HG03460 (cell line): ENCODE measurements around the gene RAD51B.

Experiments used
- ATAC-seq: cut with Tn5 transposase; IDR thresholded peaks from one replicate; pipeline ENCODE4 v1.9.1; 2021; ENCODE audit not compliant: unreplicated experiment

Gene RAD51B

DNA sequence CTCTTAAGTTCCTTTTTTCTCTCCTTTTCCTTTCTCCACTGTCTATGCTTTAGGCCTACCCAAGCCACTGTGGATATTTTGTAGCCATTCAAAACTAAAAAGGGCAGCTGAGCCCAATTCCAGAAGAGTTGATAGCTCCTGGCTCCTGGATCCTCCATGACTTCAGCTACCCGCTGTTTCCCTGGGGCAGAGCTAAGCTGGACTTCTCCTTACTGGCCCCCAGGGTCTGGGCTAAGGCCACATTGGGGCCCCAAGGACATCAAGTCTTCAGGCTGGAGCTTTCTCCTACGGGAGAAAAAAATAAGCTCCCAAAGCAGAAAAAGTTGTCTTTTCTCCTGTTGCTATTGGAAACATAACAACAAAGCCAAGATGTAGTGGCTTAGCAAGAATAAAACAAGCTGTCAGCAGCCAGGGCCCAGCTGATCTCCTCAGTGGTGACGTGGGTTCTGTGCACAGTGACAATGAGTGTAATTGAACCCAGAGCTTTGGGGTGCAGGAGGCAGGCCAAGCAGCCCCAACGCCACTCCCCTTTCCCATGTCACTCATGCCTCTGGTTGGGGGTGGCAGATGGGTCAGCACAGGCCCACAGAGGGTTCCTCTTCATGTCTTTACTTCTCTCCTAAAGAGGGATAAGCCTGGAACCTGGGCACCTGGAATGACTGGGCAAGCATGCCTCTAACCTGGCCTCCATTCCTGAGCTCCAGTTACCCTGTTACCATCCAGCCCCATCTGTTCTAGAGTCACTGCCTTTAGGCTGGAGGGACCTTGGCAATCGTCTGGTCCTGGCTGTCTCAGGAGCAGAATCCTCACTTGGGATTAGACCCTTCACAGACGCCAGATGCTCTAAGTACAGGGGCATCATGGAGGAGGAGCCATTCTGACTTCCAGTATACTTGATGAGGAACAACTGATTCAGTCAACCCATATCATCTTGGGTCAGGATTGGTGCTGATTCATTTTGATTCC, 802.1 kb downstream of the RAD51B start:
- no peak for ATAC-seq

DNA sequence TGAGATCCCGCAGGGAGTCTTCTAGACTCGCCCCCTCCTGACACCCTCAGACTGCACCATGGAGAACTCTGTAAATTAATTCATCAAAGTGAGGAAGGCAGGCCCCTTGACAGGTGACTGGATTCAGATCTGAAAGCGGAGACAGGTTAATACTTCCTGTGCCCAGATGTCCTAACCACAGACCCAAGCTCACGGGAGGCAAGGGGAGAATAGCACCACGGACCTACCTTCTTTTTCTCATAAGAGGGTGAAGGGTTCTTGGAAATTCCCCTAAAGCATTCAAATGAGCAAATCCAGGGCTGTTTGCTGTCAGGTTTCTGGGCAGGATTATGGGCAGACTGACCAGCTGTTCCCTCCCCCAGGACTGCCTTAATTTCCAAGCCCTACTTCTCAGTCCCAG, 803.3 kb downstream of the RAD51B start:
- no peak for ATAC-seq

- ATAC-seq, result no peak
Observed at GRCh38 chr14:68623307-68623706, 803.7 kb downstream of the RAD51B start.

GRCh38 chr14:68623826-68624225, 804.2 kb downstream of the RAD51B start:
- ATAC-seq, result no peak

GRCh38 chr14:68624541-68625220, 805.1 kb downstream of the RAD51B start:
- no peak for ATAC-seq

GRCh38 chr14:68625366-68626090, 805.9 kb downstream of the RAD51B start:
- ATAC-seq, result no peak

- ATAC-seq, result no peak
Observed at GRCh38 chr14:68626386-68626785, 806.8 kb downstream of the RAD51B start.

DNA sequence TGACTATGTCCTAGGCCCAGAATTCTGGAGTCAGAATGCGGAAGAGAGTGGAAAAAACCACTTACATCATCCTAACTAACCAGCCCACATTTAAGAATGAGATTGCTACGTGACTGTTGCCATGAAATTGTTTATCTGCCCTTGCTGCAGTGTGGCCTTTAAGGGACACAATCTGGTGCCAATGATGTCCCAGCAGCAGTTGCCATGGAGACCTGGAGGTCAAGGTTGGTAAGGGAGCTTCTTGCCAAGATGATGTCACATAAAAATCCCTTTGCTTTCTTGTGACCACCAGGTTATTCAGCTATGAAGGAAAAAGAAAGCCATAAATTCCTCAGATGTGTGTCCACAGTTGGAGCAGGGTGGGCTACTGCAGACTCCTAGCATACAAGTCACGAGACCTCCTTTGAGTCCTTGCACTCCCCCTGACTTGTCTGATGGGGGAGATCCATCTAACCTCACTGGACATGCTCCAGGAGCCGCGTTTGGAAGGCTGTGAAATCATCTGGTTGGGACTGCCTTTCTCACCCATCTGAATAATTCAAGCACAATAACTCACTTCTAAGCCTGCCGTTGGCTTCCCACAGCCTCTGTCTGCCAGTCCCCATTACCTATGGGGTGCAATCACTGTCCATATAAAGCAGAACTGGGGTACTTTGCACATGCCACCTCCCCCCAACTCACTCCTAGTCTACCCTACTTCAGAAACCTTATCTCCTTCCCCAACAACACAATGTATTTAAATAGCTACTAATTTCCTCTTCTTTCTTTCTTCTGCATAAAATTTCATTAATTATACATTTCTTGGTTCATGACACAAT, 807.7 kb downstream of the RAD51B start:
- no peak for ATAC-seq

DNA sequence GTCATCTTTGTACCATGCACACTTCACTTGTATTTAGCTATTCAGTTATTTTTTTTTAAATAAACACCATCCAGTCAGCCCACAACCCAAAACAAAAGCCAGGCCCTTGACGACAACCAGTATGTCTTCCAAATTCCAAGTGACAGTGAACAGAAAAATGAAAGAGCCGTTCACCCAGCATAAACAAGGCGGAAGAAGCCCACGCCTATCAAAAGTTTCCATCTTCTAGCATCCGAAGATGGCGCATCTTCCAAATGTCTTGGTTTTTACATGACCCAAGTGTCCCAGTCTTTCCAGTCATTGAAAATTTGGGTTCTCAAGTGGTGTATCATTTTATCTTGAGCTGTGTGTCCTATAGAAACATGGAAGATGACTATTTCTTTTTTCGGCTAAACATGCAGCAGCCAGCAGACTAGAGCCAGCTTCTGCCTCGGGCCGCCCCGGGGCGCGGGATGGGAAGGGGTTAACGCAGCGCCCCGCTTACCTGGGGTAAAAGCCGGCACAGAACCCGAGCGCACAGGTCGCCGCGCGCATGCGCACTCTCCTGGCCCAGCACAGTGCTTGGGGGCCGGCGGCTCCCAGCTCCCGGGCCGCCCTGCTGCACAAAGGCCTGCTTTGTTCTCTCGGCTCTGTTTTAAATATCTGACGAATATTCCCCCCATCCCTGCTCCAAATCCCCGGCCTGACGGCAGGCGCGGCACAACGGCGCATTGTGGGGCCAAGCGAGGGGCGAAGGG, 808.5 kb downstream of the RAD51B start:
- ATAC-seq, result no peak

DNA sequence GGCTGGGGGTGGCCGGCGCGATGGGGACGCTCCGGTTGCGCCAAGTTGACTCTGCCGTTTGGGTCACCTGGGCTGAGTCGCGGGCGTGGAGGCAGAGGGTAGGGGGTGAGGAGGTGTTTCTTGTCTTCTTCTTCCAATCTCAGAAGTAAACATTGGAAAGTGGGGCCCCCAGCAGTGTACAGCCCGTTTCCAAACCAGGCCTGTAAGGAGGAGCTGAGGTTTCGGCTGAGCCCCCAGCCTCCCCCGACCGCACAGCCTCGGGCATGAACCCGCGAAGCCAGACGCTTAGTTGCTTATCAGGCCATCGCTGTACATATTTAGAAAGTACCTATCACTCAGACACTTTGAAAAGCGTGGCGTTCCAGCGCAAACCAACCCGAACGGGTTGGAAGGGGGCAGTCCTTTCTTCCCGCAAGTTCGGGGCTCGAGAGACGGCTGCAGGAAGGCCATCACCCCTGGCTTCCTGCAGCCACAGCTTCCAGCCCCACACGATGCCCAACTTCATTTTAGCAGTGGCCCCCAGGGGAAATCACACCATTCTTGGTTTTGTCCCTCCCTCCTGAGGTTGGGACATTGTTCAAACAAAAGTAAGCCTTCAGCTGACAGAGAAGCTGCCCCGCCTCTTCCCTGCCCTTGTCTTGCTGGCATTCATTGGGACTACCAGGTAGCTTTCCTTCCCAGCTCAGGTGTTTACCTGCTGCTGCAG, 809.2 kb downstream of the RAD51B start:
- ATAC-seq, result no peak

DNA sequence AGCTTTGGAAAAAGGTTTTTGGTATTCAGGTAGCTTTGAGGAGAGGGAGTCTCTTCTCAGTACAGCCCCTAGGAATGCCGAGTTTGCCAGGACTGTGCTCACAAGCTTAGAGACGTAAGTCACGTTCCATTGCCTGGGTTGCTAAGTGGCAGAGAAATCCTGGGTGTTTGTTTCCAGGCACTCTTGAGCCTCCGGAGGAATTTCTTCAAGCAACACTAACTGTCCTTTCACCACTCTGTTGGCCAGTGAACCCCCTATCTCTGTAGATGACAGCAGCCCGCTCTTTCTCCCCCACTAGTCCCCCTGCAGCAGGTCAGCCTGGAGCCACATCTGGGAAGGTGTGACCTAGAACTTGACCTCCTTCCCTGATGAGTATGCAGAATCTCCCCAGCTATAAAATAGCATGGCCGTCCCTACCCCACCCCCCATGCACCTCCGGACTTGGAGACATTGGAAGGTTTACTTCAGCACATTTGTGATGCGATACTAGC, 810.5 kb downstream of the RAD51B start:
- no peak for ATAC-seq

DNA sequence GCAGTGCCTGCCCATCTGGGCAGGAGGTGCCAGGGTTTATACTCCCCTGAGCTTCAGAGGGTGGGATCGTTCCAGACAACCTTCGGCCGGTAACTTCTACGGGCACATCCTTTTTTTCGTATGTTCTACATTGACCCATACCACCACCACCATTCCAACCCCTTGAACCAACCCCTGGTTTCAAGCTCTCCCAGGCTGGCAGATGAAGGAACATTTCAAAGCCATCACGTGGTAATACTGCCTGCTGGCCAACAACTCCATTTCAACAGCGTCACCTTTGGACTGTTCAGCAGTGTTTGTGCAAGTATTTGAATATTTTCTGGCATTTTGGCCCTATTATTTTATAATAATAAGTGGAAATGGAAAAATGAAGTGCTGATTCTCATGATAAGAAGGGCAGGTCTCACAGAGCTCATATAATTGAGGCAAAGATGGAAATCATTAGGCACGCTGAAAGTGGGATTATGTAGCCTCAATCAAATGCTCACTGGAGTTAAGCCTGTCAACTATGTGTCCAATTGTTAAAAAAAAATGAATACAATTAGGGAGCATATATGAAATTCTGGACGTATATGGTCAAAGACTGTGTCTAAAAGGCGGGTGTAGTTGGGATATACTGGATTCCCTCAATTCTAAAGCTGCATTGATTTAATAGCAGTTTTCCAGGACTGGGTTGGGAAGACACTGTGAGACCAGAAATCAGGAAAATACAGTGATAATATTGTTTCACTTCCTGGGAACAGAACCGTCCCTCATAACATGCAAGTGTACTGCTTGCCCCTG, 811.2 kb downstream of the RAD51B start:
- ATAC-seq, result no peak

GRCh38 chr14:68631394-68632053, 811.9 kb downstream of the RAD51B start:
- no peak for ATAC-seq

DNA sequence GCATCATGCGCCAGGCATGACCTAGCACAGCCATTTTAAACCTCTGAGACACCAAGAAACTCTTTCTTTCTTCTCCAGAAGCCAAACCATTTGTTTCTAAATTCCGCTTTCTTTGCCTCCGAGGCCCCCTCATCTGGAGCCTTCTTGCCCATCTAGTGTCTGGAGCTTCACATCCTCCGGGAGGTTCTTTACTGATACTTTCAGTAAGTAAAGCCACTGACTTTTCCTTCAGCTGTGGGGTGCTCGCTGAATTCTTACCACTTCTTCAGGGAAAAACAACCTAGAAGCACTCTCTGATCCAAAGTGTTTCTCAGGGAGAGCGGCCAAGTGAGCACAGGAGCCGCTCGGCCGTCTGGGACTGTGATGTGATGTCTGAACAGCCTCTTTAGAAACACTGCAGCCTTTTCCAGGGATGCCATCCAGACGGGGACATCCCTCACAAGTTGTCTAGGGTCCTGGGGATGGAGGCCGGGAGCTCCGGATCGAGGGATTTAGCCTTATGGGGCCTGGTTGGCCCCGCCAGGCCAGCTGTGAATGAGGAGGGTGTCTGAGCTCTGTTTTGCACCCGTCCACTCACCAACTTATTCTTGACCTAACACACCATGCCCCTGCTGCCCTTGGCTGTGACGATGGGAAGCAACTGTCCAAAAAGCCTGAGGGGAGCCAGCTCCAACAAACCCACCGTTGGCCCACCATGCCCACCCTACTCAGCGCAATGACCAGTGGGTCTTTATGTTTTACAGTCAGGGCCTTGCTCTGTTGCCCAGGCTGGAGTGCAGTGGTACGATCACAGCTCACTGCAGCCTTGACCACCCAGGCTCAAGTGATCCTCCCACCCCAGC, 812.7 kb downstream of the RAD51B start:
- ATAC-seq, result no peak

- no peak for ATAC-seq
Observed at GRCh38 chr14:68633131-68633991, 813.8 kb downstream of the RAD51B start.

- ATAC-seq, result no peak
Observed at GRCh38 chr14:68634332-68634731, 814.8 kb downstream of the RAD51B start.
